Cardiac muscle cell (in vitro differentiated cells and primary cell): Measurements from ENCODE around the gene SLC9B2. TPM values are rescaled to one million over a fixed set of nuclear protein-coding genes. Genes with fewer than 3 reads are reported as not detected.

ENCODE experiments used
- polyA plus RNA-seq: library from polyadenylated mRNA; unstranded; fragments of >200 nt; fragmentation: Nextera tagmentation; extraction: Ambion mirVana; gene quantifications from 2 replicates; pipeline ENCODE4 v1.2.1, GENCODE V29; 2016
- total RNA-seq: library from RNA; depleted of rRNA; stranded (reverse); fragments of >200 nt; gene quantifications from 2 replicates; pipeline ENCODE4 v1.2.3, GENCODE V29; 2016

SLC9B2 gene
- total and polyA plus RNA-seq, 2 experiments from 2014 or later: 14.5 to 19.1 TPM

Other genes starting within 250 kb of the SLC9B2 start
- 359 and 420 TPM in 2 replicates for gene UBE2D3, start 249.2 kb downstream of the SLC9B2 start, total RNA-seq
- 241 and 350 TPM in 2 replicates for gene UBE2D3, start 249.2 kb downstream of the SLC9B2 start, polyA plus RNA-seq
- 15.4 and 29.1 TPM in 2 replicates for gene CISD2, start 207.8 kb downstream of the SLC9B2 start, total RNA-seq
- 87.1 and 101 TPM in 2 replicates for gene CISD2, start 207.8 kb downstream of the SLC9B2 start, polyA plus RNA-seq
- 0.14 and 0.30 TPM in 2 replicates for gene SLC9B1, start 57.1 kb downstream of the SLC9B2 start, total RNA-seq
- 1.7 TPM in 1 of 2 replicates, not detected in the other for gene SLC9B1, start 57.1 kb downstream of the SLC9B2 start, polyA plus RNA-seq
- gene BDH2, start 23.1 kb upstream of the SLC9B2 start, total RNA-seq: 89.5 and 91.9 TPM in 2 replicates
- gene BDH2, start 23.1 kb upstream of the SLC9B2 start, polyA plus RNA-seq: 101 and 131 TPM in 2 replicates
- gene CENPE, start 121.6 kb upstream of the SLC9B2 start, total RNA-seq: 1.1 and 16.4 TPM in 2 replicates
- gene CENPE, start 121.6 kb upstream of the SLC9B2 start, polyA plus RNA-seq: 3.5 and 19.2 TPM in 2 replicates